Dedifferentiated amniotic fluid mesenchymal stem cell (primary cell): ENCODE measurements around the gene USP22.
A peak's percentile ranks its signal among the peaks of the same experiment; 100 is the strongest.
"Not testable (repeated sequence)": the region's sequence is repeated elsewhere in the genome, so short reads cannot be mapped to it uniquely, and the experiment has no call there.

Source experiments
- DNase-seq: peaks from one replicate; pipeline ENCODE4 v3.0.0-alpha.2; 2016; ENCODE audit errors: extremely low spot score

USP22 gene

DNA sequence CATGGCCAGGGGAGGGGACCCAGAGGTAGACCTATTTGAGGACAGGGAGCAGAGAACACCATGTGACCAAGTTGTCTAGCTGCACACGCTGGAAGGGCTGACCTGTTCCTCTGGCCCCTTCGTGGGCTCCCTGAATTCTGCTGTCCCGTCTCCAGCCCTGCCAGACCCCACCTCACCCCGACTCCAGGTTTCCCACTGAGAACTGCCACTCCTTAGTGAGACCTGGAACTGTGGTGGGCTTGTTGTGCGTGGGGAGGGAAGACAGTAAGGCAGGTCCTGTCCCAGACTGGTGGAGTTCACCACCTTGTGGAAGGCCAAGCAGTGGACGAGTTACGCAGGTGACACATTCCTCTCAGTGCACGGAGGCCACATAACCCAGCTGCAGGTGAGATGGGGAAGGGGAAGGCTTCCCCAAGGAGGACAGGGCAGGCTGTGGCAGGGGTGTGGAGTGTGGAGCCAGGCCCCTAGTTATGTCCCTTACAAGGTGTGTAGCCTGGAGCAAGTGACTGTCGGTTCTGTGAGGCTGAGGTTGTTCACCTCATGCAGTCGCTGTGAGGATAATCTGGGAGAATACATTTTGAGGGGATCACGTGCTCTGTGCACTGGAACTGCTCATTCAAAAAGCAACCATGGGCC lies 54.7 kb downstream of the USP22 start:
- DNase-seq: no peak

DNA sequence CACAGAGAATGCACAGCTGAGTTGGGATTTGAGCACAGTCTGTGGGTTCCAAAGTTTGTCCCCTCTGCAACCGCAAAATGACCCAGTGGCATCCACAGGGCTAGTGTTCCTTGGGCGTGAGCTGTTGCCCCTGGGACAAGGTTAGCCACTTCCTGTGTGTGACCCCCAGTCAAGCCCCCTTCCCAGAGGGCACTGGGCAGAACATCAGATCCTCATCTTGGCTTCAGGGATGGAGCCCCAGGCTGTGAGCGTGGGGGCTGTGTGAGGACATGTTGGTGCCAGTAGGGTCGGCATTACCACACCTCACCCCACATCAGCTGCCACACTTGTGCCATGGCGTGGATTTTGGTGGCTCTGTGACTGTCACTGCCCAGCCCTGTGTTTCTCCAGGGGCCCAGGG lies 55.3 kb downstream of the USP22 start:
- DNase-seq: no peak

DNA sequence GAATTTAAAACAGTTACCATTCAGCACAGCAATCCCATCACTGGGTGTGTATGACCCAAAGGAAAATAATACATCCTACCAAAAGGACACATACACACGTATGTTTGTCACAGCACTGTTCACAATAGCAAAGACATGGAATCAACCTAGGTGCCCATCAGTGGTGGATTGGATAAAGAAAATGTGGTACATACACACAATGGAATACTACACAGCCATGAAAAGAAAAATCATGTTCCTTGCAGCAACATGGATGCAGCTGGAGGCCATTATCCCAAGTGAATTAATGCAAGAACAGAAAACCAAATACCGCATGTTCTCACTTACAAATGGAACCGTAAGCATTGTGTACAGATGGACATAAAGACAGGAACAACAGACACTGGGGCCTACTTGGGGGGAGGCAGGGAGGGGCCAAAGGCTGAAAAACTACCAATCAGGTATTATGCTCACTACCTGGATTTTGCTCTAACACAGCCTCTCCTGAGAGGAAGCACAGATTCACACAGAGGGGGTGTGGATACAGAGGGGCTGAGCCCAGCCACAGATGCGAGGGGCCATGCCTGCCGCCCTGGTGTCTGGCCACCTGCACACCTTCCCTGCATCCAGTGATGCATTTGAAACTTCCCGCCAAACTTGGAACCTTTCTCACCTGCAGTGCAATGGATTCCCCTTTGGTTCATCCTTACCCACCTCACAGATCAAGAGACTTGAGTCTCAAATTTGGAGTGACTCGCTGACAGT lies 55.9 kb downstream of the USP22 start:
- DNase-seq: no peak

DNA sequence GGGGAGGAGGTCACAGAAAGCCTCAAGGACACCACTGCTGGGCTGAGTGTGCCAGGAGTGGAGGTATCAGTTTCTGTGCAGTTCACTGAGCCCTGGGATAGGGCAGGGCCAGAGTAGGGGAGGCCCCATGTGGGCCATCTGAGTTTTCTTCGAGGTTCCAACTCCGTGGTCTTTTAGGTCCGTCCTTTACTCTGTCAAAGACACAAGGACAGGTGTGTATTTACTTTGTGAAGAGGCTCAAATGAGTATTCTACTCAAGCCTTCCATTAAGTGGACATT lies 59.5 kb downstream of the USP22 start:
- DNase-seq: no peak

DNA sequence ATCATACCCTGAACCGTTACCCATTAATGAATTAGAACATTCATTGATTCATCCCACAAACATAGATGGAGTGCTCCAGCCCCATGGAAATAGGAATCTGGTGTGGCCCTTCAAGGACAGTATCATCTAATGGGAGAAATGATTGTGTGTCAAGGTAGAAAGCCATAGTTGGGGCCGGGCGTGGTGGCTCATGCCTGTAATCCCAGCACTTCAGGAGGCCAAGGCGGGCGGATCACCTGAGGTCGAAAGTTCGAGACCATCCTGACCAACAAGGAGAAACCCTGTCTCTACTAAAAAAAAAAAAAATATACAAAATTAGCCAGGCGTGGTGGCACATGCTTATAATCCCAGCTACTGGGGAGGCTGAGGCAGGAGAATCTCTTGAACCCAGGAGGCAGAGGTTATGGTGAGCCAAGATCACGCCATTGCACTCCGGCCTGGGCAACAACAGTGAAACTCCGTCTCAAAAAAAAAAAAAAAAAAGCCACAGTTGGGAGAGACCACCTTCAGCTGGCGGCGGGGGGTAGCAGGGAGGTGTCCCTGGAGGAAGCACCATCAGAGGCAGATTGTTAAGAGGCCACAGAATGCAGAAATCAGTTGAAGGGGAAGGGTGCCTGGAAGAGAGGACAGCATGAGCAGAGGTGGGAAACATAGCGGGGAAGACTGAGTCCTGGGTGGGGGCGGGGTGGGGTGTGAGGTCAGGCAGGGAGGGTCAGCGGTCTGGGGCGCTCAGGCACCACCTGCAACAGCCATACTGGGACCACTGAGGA lies 60.0 kb downstream of the USP22 start:
- DNase-seq: no peak

DNA sequence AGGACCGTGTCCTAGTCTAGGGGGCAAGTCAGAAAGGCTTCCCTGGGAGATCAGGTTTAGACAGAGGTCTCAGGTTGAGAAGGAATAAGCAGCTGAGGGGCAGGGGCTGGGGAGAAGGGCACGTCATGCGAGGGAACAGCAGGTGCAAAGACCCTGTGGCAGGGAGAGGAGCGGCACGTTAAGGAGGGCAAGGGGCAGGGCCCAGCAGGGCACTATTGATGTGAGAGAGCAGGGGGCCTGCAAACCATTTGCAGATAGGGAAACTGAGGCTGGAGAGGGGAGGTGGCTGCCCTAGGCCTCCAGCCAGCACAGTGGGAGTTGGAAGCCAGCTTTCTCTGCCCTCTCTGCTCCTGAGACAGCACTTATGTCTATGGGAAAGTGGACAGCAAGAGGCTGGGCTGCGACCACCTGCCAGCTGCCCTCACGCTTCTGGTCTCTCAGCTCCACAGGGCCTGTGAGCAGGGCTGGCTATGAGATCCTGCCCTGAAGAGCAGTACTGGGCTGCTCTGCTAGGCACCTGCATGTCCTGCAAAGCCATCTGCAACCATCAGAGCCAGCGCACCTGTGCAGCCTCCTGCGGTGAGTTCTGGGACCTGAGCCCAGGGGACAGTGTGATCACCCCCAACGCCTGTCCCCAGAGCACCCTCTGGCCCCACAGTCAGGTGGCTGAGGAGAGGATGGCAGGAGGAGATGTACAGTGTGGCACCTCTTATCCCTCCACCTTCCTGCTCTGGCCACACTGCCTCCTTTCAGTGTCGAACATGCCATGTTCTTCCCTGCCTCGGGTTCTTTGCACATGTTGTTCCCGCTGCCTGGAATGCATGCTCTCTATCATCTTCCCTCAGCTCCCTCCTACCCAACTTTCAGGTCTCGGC lies 61.5 kb downstream of the USP22 start:
- DNase-seq: no peak

DNA sequence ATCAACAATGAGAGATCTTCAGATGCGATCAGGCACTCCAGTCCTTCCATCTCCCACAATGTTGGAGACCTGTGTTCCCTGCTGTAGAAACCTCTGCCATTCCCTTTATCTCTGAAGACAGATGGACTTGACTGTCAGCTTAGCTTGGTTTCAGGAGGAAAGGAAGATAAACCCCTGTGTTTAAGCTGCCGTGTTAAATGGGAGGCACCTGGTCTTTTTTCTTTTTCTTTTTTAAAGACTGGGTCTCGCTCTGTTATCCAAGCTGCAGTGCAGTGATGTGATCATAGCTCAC lies 63.1 kb downstream of the USP22 start:
- no peak for DNase-seq

DNA sequence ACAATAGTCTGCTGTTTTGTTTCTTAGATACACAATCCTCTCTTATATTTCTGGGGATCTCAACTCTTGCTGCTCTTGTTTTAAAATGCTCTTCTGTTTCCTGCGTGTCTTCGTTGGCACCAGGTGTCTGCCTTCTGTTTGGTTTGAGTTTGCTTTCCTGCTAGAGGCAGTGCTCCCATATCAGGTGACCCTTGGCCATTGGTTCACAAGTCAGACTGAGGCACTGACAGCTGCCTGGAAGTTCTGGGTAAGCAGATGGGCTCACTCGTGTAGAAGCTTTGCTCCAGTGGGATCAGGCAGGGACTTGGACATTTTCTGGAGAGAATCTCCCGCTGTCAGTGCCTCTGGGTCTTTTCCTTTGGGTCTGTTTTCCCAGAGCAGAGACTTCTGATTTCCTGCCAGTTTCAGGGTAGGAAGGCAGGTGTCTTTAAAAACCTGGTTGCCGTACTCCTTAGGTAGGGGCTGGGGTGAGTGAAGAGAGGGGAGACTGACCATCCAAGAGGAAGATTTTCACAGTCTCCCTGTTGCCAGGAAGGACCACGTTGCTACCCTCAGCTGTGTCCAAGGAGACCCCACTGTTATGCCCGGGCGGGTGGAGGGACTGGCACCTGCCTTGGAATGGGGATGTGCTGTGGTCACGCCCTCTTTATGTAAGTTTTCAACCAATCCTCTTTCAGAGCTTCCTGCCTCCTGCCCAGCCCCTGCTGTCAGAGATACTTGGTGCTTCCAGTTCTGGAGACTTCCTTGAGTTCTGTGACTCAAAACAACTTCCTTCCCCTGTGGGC lies 63.6 kb downstream of the USP22 start:
- not testable (repeated sequence) for DNase-seq

DNA sequence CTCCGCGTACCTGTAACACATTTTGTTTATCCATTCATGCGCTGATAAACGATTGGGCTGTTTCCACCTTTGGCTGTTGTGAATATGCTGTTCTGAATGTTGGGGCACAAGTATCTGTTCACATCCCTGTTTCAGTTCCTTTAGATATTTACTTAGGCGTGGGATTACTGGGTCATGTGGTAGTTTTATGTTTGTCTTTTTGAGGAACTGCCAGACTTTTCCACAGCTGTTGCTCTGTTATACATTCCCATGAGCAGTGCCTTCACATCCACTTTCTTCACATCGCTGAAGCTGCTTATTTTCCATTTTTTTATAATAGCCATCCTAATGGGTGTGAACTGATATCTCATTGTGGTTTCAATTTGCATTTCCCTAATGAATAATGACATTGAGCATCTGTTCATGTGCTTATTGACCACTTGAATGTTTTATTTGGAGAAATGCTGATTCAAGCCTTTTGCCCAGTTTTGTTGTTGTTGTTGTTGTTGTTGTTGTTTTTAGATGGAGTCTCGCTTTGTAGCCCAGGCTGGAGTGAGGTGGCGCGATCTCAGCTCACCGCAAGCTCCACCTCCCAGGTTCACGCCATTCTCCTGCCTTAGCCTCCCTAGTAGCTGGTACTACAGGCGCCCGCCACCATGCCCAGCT lies 65.1 kb downstream of the USP22 start:
- DNase-seq: not testable (repeated sequence)

DNA sequence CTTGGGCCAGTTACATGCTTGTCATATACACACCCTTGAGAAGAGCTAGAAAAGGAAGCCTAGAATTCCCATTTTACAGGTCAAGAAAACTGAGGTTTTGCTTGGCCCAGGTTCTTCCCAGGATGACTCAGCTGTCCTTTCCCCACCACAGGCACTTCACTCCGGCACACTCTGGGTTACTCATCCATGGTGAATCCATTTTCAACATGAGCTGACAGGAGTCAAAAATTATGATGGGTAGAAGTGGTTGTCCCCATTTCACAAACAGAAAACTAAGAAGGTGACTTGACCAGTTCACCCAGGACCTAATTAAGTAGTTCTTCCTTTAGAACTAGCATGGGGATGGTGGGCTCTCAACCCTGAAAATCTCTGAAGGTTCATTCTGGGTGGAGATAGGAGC lies 67.2 kb downstream of the USP22 start:
- DNase-seq: no peak

DNA sequence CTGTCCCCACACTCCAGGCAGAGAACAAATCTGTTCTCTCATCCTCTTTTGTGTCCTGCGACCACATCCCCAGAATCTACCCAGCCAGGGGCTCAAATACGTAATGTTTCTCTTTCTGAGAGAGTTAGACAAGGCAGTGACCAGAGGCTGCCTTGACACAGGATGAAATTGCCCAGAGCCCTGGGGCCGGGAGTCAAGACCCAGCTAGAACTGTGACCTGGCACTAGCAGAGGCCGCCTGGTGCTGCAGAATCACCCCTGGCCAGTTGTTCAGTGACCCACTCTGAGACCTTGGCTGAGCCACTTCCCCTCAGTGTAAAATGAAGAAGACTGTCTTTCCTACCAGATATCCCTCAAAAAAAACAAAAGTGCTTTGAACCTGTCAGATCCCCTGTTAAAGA lies 72.5 kb downstream of the USP22 start:
- DNase-seq: no peak

DNA sequence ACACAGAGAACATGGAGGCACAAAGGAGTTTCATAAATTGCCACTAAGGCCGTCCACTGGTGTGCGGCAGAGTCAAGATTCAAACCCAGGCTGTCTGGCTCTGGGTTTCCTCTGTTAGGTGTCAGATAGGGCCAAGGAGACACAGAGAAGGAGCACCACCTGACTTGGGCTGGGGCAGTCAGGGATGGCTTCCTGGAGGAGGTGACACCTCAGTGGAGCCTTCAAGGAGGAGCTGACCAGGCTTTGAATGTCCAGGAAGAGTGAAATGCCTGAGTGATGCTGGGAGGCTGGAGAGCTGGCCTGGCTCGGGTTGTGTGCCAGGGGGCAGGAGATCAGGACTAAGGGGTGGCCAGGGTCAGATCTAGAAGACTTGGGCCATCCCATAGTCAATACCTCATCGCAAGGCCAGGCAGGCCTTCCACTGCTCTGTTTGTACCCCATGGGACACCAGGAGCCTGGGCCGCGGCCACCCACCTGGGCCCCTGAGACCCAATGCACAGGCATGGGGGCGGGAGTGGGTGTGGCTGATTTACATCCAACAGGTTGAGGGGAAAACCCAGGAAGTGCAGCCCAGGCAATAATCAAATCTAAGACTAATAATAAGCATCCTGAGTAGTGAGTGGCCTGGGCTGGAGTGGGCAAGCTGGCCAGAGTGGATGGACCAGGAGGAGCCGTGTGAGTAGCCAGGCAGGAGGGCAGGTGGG lies 73.7 kb downstream of the USP22 start:
- DNase-seq: no peak

DNA sequence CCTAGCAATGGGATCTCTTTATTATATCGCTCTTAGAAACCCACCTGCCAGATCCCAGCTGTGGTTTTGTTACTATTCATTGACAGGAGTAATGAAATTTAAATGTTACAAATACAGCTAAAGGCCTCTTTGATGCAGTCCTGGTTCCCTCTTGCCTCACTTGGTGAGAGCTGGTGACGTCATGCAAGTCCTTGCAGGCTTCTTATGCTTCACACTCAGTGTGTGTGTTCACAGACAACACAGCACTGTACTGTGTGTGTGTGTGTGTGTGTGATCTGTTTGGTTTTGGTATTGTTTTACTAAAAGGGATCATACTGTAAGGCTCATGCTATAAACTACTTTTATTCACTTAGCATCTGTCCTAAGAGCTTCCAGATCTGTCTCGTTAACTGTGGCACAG lies 75.0 kb downstream of the USP22 start:
- no peak for DNase-seq

DNA sequence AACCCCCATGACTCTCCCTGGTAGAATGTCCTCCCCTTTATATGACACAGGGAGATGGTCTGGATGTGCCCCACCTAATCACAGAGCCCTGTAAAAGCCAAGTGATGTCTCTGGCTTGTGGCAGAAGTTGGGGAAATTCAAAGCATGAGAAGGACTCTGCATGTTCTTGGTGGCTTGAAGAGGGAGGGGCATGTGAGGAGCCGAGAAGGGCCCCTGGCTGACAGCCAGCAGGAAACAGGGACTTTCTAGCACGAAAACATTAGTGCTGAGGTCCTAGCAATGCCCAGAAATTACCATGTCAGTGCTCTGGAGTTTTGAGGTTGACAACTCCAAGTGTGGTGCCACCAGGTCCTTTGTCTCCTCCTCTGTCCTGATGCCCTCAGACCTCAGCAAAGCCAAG lies 75.9 kb downstream of the USP22 start:
- no peak for DNase-seq

DNA sequence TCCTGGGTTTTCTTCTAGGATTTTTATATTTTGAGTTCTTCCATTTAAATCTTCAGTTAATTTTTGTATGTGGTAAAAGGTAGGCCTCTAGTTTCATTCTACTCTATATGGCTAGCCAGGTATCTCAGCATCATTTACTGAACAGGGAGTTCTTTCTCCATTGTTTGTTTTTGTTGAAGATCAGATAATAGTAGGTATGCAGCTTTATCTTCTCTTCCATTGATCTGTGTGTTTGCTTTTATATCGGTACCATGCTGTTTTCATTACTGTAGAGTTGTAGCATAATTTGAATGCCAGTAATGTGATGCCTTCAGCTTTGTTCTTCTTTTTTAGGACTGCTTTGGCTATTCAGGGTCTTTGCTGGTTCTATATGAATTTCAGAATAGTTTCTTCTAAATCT lies 77.3 kb downstream of the USP22 start:
- DNase-seq: no peak

DNA sequence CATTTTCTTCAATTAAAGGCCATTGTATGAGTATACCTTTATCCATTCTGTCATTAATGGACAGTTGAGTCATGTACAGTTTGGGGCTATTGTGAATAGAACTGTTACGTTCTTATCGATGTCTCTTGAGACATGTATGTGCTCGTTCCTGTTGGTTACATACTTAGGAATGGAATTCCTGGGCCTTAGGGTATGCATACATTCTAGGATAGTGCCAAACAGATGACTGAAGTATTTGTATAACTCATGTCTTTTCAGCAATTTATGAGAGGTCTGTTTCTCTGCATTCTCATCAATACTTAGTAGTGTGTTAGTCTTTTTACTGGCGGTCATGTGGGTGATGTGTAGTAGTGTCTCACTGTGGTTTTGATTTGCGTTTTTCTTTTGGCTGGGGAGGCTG lies 81.2 kb downstream of the USP22 start:
- DNase-seq: peak; percentile 45

DNA sequence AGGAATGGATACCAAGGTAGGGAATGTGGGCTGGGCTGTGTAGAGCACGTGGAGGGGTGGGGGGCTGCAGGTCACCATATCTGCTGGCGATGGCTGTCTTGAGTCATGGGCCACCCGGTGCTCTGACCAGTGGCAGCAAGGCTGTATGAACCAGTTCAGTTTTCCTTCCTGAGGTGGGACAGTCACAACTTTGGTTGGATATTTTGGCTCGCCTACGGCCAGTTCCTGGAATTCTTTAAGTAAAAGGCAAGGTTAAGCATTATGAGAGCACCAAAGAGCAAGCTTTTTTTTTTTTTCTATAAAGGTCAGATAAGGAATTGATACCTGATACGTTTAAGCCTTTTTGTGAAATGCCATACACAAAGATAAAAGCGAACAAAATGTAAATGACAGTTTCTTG lies 81.9 kb downstream of the USP22 start:
- DNase-seq: no peak

DNA sequence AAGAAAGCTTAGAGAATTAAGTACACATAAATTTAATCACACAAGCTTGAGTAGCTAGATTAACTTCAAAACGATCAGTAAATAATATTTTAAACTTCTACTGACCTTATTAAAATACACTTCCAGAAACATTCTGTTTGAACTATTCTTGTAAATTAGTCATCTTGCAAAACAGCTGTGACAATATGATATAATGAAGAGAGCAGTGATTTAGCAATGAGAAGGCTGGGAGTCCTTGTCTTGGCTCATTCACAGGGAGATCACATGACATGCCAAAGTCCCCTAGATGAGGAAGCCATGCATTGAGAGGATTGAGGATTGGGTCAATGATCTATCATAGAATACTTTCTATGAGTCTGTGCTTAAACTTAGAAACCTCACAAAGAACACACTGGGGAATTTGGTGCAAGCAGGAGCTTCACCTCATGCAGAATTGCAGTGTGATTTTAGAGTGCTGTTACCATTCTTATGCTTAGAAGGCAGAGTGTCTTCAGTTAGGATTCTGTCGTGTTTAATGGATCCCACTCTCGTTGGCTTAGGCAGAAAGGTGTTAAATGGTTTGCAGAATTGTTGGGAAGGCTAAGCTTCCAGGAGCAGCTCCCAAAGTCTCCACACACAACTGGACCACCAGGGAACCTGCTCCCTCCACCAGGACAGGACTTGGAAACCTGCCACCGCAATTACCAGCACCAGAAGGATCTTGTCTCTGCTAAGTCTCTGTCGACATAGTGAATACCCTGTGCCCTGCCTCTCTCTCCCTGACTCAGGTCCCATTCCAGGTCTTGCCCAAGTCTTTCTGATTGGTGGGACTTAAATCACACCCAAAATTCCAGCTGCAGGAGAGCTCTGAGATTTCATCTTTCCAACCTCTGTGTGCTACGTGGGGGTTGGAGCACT lies 87.1 kb downstream of the USP22 start:
- no peak for DNase-seq

DNA sequence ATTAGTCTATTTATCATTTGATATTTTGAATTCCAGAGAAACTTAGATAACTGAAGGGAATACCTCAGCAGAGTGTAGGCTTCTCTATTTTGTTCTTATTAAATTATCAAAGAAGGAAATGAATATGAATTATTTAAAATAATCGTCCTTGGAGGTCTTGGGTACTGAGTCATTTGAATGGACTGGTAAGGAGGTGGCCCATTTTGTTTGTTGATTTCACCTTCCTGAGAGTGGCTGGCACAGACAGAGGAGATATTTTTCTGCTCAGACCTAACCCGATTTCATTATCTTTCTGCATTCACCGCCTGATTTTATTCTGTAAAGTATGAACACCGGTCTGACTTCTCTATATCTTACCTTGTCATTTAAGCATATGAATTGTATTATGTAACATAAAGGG lies 88.0 kb downstream of the USP22 start:
- no peak for DNase-seq

DNA sequence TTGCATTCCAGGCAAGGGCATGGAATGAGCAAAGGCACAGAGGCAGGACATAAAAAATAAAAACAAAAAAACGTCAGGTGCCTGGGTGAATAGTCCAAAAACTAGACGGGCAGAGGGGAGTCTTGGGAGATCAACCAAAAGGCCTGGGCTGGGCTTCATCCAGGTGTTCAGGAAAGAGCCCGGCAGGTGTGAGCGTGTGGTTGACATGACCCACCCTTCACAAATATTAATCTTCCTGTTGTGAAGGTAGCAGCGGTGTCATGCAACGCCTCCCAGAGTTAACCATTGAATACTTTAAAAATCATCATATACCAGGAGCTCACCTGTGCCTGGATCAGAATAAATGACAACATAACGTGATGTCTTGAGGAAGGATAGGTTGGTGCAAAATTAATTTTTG lies 90.6 kb downstream of the USP22 start:
- DNase-seq: no peak
